ENCODE measurements around the gene MXI1.

Gene MXI1

DNA sequence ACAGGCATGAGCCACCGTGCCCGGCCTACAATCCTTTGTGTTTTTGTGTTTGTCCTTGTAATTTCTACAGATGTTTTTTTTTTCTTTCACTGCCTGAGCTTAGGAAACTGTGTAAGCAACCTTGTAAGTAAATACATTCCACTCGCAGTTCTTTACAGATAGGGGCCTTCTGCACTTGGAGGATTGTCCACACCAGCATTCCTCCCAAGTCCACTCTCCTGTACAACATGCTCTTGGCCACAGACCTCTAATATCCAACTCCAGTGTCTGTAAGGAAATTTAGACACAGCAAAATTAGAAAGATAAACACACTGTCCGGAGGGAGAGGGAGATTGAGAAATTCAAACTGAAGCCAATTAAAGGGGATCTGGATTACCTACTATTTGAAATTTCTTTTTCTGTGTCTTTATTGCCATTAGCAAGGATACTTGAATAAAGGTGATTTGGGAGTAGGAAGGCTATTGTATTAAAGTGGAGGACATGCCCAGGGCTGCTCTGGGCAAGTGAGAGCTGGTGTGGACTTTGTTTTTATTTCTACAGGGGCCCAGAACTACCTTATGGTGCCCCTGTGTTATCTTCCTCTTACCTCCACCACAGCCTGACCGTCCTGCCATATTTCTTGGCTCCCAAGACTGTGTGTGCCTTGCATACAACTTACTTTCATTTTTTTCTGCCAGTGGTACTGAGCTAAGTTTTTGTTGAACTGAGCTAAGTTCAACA lies 9.7 kb downstream of the MXI1 start:
- DNase-seq, result no peak

DNA sequence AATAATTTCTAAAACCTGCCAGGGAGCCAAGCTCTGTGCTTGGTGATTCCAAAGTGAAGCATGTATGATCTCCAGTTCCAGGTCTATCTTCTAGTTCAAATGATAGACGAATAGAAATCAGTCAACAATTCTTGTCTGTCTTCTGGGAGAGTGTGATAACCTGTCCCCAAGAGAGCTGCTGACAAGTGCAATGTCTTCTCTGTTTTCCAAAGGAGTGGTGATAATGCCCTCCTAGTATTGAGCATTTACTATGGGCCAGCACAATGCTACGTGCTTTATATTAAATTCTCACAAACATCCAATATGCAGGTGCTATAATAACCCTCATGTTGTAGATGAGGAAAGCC lies 10.2 kb downstream of the MXI1 start:
- no peak for DNase-seq

DNA sequence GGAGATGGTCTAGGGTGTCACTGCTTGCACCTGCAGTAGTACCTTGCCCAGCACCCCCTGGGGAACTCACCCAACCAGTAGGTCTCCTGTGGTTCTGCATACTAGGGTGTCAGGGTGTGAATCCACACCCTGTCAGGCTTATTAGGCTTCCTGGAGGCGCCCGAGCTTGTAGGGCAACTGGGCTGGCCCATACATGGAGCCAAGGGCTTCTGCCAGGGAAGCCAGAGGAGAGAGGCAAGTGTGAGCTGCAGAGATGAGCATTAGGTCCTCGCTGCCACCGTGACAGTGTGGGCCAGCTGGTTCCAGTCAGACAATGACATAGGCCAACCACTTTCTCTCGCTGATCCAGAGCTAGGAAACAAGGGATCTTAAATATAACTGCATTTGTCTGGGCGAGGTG lies 11.2 kb downstream of the MXI1 start:
- no peak for DNase-seq

- no peak for DNase-seq
These were observed 12.5 kb downstream of the MXI1 start for GRCh38 chr10:110219884-110220283.

- DNase-seq, result no peak
These were observed 13.0 kb downstream of the MXI1 start for GRCh38 chr10:110220398-110220797.

GRCh38 chr10:110221044-110221720 lies 13.8 kb downstream of the MXI1 start:
- no peak for DNase-seq

DNA sequence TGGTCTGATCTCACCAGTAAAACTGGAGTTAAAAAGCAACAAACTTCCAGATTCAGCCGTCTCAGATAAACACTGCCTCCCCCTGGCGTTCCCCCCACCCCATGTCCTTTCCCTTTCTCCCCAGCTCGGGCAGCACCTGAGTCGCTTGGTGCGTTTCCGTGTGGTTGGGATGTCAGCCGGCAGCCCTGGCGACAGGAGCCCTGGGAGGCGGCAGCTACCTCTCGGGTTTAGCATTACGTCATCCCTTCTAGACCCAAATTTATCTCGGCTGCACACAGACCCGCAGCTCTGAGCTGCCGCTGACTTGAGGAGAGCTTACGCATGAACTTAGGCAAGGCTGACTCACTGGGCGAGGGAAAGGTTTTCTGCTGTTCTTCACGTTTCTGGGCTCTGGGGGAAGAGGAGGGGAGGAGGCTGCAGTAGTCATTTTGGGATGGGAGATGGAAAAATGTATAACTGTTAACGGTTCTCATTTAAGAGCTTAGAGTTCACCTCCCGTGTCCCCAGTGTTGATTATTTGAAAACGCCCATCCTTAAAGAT lies 14.4 kb downstream of the MXI1 start:
- DNase-seq, result peak; percentile 66

DNA sequence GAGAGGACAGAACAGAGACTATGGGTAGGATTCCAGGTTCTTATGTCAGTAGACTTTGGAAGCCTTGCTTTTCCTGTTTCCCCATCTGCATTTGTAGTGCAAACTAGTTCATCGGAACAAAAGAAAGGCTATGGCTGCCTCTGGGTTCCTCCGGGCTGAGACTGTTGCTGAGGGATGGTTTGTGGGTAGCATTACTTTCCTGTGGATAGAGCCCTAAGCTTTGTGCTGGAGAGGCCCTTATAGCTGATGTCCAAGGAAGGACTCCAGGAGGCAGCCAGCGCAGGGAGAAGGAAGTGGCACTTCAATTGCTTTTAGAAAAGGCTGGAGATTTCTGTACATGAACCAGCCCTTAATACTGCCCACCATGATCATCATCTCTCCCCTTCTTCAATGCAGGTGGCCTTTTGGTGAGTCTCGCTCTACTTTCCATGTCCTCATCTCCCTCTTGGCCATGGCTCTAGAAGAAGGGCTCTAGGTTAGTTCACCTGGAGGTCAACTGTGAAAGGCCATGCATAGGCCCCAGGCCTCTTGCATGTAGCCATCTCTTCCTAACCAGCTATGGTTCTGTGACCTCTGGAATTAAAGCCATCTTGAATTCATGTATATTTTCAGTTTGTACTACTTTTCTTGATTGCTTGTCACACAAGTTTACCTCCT lies 15.4 kb downstream of the MXI1 start:
- DNase-seq, result no peak

GRCh38 chr10:110223298-110223925 lies 16.0 kb downstream of the MXI1 start:
- DNase-seq, result no peak

GRCh38 chr10:110224992-110225391 lies 17.6 kb downstream of the MXI1 start:
- DNase-seq, result no peak

GRCh38 chr10:110225441-110225755 lies 18.0 kb downstream of the MXI1 start:
- DNase-seq, result no peak

DNA sequence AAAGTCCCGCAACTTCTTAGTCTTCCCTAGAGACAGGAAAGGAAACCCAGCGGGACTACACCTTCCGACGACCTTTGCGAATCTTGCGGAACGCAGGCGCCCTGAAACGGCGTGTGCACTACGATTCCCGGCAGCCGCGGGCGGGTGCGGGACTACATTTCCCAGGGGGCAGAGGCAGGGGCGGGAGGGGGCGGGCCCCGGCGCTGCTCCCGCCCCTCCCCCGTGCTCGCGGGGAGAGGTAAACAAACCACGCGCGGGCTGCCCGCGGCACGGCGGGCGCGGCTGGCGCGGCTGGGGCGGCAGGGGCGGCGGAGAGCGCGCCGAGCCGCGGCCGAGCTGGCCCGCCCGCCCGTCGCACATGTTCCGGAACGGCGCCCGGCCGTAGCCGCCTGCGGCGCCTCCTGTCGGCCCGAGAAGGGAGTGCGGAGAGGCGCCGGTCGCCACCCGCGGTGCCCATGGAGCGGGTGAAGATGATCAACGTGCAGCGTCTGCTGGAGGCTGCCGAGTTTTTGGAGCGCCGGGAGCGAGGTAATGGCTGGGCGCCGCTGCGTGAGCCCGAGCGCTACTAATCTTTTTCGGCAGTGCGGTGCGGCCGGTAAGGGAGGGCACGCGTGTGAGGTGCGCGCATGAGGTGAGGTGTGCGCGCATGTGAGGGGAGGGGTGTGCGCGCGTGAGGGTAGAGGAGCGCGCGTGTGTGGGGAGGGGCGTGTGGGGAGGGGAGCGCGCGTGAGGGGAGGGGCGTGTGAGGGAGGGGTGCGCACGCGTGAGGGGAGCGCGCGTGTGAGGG lies 18.5 kb downstream of the MXI1 start:
- peak; percentile 80 for DNase-seq

GRCh38 chr10:110226543-110226925 lies 19.1 kb downstream of the MXI1 start:
- DNase-seq, result peak; percentile 82

- DNase-seq, result peak; percentile 72
These were observed 19.7 kb downstream of the MXI1 start for GRCh38 chr10:110226926-110227641.

- DNase-seq, result no peak
These were observed 20.7 kb downstream of the MXI1 start for GRCh38 chr10:110228066-110228465.

DNA sequence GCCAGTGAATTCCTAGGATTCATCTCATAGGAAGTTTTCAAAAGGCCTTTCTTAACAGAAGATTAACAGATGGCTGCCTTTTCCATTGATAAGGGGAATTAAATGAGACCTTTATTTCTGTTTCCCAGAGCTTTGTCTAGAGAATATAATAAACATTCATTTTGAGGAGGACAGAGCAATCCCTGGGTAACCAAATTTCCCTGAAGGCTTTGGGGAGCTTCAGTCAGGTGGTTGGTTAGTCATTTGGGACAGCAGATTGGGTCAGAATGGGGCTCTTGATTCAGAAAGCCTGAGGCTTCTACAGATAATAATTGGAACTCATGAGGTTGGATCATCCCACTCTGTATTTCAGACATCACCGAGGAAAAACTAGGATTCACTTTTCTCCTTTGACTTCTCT lies 21.8 kb downstream of the MXI1 start:
- no peak for DNase-seq

GRCh38 chr10:110233846-110234245 lies 26.4 kb downstream of the MXI1 start:
- DNase-seq, result no peak

- no peak for DNase-seq
These were observed 30.6 kb downstream of the MXI1 start for GRCh38 chr10:110237894-110238480.

DNA sequence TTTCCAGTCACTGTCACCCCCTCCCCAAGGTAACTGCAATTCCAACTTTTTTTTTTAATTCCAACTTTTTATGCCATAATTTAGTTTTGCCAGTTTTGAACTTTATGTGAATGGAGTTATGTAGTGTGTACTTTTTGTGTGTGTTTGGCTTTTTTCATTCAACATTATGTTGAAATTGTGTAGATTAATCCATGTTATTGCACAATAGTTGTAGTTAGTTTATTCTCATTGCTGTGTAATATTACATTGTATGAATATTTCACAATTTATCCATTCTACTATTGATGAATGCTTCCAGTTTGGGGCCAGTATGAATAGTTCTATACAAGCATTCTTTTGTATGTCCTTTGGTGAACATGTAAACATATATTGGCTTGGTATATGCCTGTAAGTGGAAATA lies 32.5 kb downstream of the MXI1 start:
- DNase-seq, result no peak

GRCh38 chr10:110241407-110241806 lies 34.0 kb downstream of the MXI1 start:
- no peak for DNase-seq

DNA sequence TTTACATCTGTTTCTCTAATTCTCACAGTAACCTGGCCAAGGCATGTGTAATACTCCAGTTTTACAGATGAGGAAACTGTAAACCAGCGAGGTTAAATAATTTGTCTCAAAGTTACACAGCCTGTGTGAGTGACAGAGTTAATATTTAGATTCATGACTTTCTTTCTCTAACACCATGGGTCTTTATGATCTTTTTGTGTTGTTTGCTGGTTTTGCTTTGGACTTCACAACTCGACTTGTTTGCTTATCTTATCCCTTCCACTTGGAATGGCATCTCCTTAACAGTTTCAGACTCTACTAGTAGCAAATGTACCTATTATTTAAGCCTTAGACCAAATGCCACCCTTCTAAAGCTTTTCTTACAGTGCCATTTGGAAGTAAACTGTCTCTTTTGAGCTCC lies 34.4 kb downstream of the MXI1 start:
- DNase-seq, result no peak

- DNase-seq, result no peak
These were observed 35.1 kb downstream of the MXI1 start for GRCh38 chr10:110242511-110242910.
